HG03139 (cell line): ENCODE data around the gene CAMK1D.
"Not testable (repeated sequence)": the region's sequence is repeated elsewhere in the genome, so short reads cannot be mapped to it uniquely, and the experiment has no call there.

Source experiments
- ATAC-seq: cut with Tn5 transposase; IDR thresholded peaks from one replicate; pipeline ENCODE4 v1.9.1; 2021; ENCODE audit not compliant: unreplicated experiment

The CAMK1D gene

DNA sequence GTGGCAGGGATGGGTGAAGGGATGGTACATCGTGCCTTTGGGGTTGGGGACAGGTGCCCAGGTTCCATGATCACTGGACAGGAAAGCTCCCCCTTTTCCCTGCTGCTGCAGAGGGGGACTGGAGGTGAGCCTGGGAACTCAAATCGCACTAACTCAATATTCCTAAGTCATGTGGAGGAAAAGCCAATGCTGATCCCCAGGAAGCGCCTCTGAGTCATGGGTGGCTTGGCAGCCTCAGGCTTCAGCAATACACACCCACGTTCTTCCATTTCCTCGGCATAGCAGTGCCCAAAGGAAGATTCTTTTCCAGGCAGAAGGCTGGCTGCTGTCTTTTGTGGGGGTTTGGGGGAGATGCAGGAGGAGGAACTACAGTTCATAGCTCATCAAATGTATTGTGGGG lies 486.4 kb downstream of the CAMK1D start:
- no peak for ATAC-seq

DNA sequence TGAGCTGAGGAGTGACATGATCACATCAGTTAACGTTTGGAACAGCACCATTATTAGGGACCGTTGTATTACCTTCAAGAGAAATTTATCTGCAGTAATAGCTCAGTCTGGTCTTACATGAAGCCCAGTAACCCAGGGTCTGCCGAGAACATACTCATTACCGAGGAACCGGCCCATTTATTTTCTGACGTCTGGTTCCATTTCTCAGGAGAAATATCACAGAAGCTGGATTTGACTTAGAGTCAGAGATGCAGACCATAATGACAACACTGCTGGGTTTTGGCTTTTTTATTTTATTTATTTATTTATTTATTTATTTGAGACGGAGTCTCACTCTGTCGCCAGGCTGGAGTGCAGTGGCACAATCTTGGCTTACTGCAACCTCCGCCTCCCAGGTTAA lies 489.0 kb downstream of the CAMK1D start:
- no peak for ATAC-seq

DNA sequence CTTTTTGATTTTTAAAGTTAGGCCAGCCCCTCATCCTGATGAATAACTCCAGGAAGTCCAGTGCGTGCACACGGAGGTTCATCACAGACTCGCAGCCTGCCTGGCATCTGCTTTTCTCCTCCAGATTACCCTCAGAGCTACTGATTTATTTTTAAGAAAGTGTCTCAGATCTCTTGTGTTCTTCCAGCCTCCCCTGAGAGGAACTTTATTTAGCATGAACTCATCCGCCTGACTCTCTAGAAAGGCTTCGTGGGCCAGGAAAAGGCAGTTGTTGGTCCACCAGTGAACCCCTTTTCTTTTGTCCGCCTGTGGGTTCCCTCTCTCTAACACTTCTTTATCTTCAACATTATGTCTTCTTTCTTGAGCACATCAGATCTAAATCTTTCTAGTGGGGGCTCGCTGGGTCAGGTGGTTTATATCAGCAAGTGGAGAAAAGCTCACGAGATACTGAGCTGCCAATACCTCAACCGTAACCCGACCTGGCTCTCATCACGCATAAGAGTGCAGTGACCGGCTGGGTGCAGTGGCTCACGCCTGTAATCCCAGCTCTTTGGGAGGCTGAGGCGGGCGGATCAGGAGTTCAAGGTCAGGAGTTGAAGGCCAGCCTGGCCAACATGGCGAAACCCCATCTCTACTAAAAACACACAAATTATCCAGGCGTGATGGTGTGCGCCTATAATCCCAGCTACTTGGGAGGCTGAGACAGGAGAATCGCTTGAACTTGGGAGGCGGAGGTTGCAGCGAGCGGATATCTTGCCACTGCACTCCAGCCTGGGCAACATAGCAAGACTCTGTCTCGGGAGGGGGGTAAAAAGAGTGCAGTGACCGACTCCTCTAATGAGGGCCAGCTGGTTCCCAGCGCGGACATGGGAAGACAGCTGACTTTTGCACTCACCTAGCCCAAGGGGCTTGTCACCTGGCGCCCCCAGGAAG lies 489.9 kb downstream of the CAMK1D start:
- no peak for ATAC-seq

DNA sequence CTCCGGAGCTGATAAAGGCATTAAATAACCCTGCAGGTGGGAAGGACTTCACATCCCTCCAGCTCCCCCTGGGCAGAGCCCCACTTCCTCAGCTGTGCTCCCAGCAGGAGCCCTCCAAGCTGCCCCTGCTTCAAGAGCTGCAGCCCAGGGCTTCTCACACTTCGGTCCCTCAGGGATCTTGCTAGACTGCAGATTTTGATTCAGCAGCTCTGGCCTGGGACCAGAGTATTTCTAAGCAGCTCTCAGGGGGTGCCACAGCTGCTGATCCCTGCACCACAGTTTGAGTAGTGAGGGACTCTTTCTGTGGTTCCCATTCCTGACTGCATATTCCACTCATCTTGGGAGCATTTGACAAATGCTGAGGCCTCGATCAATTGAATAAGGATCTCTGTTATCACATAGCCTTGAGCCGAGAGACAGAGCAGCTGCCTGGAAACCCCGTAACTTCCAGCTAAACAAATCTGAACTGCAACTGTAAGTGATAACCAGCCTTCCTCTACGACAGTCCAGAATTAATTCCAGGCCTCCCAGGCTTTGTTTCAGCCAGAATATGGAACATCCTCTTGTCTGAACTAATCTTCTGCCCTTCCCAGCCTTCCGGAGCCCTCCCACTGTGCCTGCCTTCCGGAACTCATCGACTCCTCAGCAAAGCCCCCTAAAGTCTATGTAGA lies 490.7 kb downstream of the CAMK1D start:
- ATAC-seq, result no peak

DNA sequence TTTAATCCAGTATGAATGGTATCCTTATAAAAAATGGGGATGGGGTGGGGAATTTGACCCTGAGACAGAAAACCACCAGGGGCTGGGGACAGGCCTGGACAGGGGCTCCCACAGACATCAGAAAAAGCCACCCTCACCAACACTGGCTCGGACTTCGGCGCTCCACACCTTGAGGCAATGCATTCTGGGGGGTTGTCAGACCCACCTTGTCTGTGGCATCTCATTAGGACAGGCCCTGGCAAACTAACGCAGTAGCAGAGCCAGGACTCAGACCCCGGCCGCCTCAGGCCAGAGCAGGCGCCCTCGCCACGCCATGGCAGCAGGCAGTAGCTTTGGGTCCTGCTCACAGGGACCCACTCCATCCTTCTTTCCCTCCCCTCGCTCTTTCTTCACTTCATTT lies 492.1 kb downstream of the CAMK1D start:
- ATAC-seq, result no peak

DNA sequence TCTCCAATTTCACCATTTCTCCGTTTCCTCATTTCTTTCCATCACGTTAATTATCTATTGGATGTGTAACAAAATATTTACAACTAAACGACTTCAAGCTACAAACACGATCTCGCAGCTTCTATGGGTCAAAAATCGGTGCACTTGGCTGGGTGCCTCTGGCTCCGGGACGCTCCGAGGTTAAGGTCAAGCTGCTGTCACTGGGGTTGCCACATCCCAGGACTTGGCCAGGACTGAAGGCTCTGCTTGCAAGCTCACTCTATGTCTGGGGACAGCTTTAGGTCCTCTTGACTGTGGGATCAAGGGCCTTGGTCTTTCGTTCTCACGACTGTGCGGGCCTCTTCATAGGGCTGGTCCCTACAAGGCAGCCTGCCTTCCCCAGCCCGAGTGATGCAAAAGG lies 492.5 kb downstream of the CAMK1D start:
- no peak for ATAC-seq

DNA sequence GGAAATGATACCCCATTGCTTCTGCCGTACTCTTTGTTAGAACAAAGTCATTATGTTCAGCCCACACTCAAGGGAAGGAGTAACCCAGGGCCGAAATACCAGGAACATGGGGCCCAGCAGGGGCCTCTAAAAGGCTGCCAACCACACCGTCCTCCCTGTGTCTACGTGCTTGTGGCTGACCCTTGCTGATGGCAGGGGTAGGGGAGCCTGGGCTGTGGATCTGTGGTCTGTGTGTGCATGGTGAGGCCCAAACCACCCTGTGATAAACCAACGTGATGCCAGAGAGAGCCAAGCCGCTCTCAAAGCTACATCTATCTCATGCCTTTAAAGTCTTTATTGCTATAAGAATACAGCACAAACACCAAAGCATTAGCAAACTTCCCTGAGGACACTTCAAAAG lies 493.0 kb downstream of the CAMK1D start:
- ATAC-seq, result no peak

DNA sequence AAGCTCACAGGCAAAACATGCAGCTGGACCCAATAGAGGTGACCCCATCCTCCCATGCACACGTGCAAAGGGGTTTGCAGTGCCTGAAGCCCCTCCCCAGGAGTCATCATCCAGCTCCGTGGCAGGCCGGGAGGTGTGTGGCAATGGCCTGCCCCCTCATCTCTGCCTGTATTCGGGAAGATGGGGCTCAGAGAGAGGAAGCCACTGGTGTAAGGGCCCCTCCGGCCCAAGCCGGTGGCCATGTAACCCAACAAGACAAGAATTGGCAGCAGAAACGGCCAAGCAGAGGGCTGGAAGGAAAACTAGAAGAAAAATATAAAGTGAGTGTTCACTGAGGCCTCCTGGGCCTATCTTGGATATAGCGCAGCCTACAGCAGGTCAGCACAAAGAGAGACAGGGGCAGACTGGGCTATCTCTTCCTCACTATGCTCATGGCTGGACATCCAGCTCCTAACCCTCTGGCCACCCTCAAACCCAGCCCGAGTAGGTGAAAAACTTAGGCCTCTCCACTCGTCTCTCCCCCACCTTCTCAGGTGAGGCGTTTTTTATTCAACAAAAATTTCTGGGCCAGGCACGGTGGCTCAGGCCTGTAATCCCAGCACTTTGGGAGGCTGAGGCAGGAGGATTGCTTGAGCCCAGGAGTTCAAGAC lies 494.1 kb downstream of the CAMK1D start:
- ATAC-seq, result no peak

DNA sequence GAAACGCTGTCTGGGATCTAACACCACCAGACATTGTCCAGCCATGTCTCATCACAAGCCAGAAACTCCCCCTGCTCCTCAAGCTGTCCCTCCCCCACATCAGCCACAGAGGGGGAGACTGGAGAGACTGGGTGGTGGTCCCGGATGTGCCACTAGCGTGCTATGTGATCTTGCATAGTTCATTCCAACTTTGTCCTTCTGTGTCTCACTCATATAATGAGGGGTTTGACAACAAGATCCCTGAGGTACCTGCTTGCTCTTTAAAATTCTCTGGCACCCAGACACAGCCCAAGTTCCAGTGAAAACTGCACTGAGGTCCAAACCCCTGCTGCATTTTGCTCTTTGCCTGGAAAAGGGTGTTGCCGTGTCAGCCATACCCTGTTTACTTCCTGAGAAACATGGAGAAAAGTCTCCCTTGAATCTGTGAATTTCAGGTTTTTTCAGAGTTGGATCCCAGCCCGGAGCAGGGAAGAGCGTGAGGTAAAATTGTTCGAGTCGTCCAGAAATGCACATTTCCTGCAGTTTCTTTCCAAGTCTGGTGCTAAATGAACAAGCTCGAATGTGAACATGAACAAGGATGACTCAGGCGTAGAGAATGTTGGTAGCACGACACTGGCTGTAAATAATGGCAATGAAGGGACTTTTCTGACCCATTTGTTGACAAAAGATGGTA lies 495.6 kb downstream of the CAMK1D start:
- ATAC-seq, result no peak

DNA sequence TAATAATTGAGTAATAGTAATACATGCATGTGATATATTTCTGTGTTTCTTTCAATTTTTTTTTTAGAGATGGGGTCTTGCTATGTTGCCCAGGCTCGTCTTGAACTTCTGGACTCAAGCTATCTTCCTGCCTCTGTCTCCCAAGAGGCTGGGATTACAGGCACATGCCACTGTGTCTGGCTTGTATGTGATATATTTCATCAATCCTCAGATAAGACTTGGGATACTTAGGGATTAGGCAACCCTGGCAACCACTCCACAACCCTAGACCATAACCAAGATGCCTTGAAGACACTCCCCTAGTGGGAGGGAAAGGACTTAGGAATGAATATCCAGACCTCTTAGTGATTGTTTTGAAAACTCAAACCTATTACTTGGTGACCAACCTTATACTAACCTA lies 497.4 kb downstream of the CAMK1D start:
- no peak for ATAC-seq

DNA sequence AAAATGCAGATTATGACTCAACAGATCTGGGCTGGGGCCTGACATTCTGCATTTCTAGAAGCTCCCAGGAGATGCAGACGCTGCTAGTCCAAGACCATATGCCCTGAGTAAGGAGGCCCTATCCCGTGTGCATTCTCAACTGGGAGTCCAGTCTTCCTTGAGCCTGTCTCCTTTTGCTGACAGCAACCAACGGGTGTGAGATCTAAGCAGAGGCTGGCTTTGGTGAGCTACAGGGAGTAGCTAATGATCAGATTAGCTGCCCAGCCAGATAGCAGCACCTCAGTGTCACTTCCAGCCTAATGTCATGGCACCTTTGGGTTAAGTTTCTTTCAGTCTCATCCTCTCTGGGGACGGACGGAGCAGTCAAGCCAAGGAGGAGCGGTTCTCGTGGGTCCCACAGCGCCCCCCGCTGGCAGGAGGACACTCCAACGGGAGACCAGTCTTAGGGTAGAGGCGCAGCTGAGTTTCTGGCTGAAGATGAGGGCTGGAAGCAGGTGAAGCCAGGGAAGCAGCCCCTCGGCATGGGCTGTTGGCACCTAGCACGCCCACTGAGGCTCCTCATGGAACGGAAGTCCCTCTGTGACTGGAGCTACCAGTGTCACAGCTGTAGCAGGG lies 498.1 kb downstream of the CAMK1D start:
- no peak for ATAC-seq

DNA sequence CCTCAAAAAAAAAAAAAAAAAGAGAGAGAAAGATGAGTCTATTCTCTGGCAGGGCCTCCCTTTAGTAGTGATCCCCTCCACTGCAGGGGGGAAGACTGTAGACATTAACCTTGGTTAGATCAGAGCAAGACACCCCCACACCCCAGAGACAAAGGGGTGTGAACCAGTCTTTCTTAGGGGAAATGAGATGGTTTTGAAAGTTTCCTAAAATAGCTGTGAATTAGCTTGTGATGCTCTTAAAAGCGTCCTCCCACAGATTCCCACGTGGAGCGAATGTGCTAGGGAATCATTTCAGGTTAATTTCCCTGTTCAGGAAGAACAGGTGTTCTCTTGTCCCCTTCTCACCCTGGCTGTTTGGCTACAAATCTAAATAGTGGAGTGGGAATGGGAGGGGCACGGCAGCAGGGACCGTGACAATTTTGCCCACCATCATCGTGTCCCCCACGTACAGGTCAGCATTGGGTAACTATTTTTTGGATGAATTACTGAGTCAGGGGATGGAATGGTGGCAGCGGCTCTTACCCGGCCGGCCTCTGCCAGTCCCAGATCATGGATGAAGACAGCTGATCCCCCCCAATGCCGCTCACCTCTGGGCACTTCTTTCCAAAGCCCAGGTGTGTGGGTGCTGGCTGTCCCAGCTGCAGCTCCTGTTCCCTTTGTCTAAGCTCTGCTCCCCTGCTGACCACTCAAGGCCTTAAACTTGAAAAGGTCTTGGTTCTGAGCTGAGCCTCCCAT lies 499.3 kb downstream of the CAMK1D start:
- no peak for ATAC-seq

DNA sequence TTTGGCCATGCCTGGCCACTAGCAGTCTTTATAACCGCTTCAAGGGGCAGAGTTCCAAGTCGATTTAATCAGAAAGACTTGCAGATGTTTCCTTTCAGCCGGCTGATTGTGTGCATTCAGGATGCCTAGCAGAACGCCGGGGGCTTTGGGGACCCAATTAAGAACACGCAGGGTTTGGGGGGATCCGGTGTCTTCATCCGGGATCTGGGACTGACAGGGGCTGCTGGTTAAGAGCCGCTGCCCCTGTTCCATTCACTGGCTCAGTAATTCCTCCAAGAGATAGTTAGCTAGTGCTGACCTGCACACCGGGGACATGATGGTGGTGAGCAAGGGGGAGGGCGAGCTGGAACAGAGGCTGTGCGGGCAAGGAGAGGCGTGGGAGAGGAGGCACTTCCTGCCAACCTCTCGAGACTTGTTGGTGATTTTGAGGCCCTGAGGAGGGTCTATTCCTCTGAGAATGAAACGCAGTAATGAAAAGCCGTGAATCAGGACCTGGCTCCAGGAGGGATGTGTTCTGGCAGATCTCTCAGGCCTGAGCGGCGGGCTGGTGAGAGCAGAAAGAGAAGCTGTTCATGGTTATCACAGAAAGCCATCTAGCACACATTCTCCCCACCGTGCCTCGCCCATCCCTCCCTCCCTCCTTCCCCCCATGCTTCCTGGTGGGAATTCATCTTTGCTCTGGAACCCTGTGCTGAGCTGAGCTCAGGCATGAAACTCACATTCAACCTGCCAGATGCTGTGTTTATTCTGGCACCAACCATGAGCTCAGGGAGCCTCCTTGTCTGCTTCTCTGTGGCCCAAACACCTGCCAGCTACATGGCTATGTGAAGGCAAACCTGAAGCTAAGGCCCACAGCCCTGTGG lies 500.2 kb downstream of the CAMK1D start:
- no peak for ATAC-seq

DNA sequence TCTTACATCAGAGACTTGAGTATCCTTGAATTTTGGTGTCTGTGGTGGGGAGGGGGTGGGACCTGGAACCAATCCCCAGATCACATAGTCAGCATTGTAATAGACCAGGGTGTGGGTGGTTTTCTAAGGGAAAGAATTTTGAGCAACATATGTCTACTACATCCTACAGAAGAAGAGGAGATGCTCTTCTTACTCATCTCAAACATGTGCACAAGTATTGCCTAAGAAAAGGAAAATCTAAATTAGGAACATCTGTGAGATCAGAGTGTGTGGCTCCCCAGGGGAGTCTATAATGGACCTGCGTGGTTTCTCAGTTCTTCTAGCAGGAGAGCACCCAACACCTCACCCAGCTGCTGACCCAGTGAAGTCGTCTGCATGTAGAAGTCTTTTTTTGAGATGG lies 503.3 kb downstream of the CAMK1D start:
- no peak for ATAC-seq

DNA sequence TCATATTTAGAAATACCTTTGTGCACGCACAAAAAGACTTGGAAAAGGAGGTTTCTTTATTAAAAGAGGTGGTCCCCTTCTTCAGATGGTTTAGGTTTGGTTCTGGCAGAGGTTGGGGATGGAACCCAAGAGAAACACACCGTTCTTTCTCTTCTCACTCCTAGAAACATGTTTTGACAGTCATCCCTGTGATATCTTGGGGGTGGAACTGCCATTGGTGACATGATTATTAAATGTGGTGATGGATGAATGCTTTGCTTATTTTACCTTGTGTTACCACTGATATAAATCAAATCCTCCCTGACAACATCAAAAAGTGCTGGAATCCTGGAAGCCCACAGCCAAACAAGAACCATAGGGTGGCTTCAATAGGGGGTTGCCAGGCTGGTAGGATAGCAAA lies 505.6 kb downstream of the CAMK1D start:
- no peak for ATAC-seq

DNA sequence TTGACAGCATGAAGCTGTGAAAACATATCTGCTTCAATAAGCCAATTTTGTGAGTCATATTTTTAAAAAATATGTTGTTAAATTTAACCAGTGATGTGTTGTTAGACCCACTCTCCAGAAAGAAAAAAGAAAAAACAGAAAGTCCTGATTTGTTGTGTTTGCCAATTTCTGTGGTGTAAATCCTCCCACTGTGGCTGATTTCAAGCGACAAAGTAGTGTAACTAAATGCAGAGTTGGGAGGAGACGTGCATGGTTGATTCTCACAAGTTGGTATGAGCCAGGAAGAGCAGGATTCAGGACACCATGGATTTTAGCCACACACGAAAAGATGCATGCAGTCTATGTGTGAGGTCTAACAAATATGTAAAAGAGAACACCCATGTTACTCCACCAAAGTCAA lies 513.1 kb downstream of the CAMK1D start:
- ATAC-seq, result no peak

DNA sequence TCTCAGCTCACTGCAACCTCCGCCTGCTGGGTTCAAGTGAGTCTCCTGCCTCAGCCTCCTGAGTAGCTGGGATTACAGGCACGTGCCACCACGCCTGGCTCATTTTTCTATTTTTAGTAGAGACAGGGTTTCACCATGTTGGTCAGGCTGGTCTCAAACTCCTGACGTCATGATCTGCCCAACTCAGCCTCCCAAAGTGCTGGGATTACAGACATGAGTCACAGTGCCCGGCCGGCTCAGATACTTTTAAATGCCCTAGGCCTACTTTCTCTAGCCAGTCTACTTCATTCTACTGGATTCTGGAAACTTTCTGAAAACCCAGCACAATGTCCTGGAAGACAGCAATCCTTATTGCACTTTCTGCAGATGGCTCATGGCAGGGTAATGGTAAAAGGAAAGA lies 516.2 kb downstream of the CAMK1D start:
- not testable (repeated sequence) for ATAC-seq

DNA sequence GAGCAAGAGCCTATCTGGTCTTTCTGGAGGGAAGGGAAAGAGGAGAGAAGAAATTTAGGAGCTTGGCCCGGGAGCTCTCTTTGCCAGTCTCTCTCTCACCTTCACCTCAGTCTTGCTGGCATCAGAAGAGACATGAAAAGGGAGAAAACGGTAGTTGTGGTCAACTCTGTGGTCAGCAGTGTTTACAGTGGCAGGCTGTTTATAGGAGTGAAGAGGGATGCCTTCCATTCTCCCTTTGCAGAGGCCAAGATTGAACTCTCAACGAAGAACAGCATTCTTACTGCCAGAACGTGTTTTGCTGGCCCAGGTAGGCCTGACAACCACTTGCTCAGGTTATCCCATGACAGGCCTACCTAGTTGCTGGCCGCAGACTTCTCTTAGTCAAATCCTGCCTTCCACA lies 518.9 kb downstream of the CAMK1D start:
- no peak for ATAC-seq

DNA sequence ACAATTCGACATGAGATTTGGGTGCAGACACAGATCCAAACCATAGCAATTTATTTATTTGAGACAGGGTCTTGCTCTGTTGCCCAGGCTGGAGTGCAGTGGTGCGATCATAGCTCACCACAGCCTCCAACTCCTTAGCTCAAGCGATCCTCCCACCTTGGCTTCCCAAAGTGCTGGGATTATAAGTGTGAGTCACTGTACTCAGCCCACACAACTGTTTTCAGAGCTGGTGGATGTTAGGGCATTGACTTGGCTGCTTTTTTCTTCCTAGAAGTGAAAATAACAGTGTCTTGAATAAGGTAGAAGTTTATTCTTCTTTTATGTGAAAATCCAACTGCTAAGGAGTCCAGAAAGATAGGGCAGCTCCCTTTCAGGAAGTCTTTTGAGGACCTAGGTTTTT lies 520.1 kb downstream of the CAMK1D start:
- no peak for ATAC-seq
